Urinary bladder (tissue), 4 donors: ENCODE data around the gene FAM149A. TPM values are rescaled to one million over a fixed set of nuclear protein-coding genes. Genes with fewer than 3 reads are reported as not detected.

Experiments used
- DNase-seq: peaks from one replicate; pipeline ENCODE4 v3.0.0-alpha.2; 2015; ENCODE audit errors: extremely low spot score
- H3K27ac ChIP-seq: one replicate; pipeline ENCODE4 v1.5.1; 2013; ENCODE audit warnings: low read depth, mild to moderate bottlenecking, moderate library complexity
- H3K36me3 ChIP-seq: one replicate; pipeline ENCODE4 v1.6.1; 2013; ENCODE audit warnings: mild to moderate bottlenecking, moderate library complexity; ENCODE audit not compliant: insufficient read depth
- H3K4me1 ChIP-seq: one replicate; pipeline ENCODE4 v1.6.1; 2013; ENCODE audit warnings: mild to moderate bottlenecking, moderate library complexity; ENCODE audit not compliant: insufficient read depth
- H3K4me3 ChIP-seq: one replicate; pipeline ENCODE4 v1.5.1; 2013; ENCODE audit warnings: low read depth, low read length
- WGBS: extraction: QIAGEN DNeasy Blood & Tissue Kit; methylation state at CpG from one replicate; pipeline ENCODE4 v1.1.7; 2013; 5-methylcytosine and 5-hydroxymethylcytosine counted together
- polyA plus RNA-seq: library from polyadenylated mRNA; stranded (reverse); fragments of 200-250 nt; gene quantifications from one replicate; pipeline ENCODE4 v1.2.3, GENCODE V29; 2013
- total RNA-seq: library from RNA; depleted of rRNA; stranded (reverse); fragments of >200 nt; gene quantifications from one replicate; pipeline ENCODE4 v1.2.3, GENCODE V29; 2014
- donor health status: healthy with polysubstance abuse.
- donor health status: healthy.

FAM149A gene
- 17.4 TPM for total RNA-seq
- polyA plus RNA-seq, result 16.1 TPM

GRCh38 chr4:186104114-186104889 is at the start of gene FAM149A:
Gene FAM149A, plus strand, starts transcription at chr4:186104704.
- no peaks in the 10 kb centered on the region for H3K36me3 ChIP-seq
- H3K4me3 ChIP-seq, result peak within 1 kb of the TSS; percentile 69
- WGBS, result 16% methylated on average over 57 of the region's 57 CpGs
- H3K27ac ChIP-seq, result no peak within 1 kb of the TSS
- H3K4me1 ChIP-seq, result no peaks in the 10 kb centered on the region
- no peak for DNase-seq

GRCh38 chr4:186058253-186058979 is 46.1 kb upstream of the FAM149A start:
- Histone ChIP-seq H3K36me3 (no peaks in the 10 kb centered on the region), H3K4me3 (no peak overlapping the region), H3K4me1 (no peaks in the 10 kb centered on the region), H3K27ac (no peak overlapping the region)
- no peak for DNase-seq
- 86% methylated on average over 6 of the region's 6 CpGs for WGBS

- no peaks in the 10 kb centered on the region for H3K36me3 ChIP-seq
- no peak for DNase-seq
- 86% methylated on average over 3 of the region's 3 CpGs for WGBS
These were observed 45.6 kb upstream of the FAM149A start for GRCh38 chr4:186058980-186059316.

GRCh38 chr4:186061921-186062320 is 42.6 kb upstream of the FAM149A start:
- Histone ChIP-seq H3K36me3 (no peaks in the 10 kb centered on the region), H3K27ac (no peak overlapping the region), H3K4me1 (no peaks in the 10 kb centered on the region), H3K4me3 (no peak overlapping the region)
- DNase-seq, result no peak
- 89% methylated on average over 4 of the region's 4 CpGs for WGBS

More at GRCh38 chr4:186058980-186059316, 45.6 kb upstream of the FAM149A start:
- Histone ChIP-seq H3K27ac (no peak overlapping the region), H3K4me1 (no peaks in the 10 kb centered on the region), H3K4me3 (no peak overlapping the region)

GRCh38 chr4:186067757-186068385 is 36.6 kb upstream of the FAM149A start:
- H3K36me3 ChIP-seq, result no peaks in the 10 kb centered on the region
- no peak for DNase-seq
- WGBS, result 48% methylated on average over 9 of the region's 9 CpGs

GRCh38 chr4:186068581-186069348 is 35.7 kb upstream of the FAM149A start, which contains the start of gene TLR3:
Gene TLR3, plus strand, starts transcription at chr4:186069156. Its CDS starts 7,464 bp downstream, at chr4:186076620.
- peak within 1 kb of the TSS; percentile 70 for H3K27ac ChIP-seq
- H3K36me3 ChIP-seq, result no peaks in the 10 kb centered on the region
- peak within 1 kb of the TSS; percentile 73 for H3K4me3 ChIP-seq
- DNase-seq, result no peak
- H3K4me1 ChIP-seq, result no peaks in the 10 kb centered on the region
- WGBS, result 4% methylated on average over 12 of the region's 12 CpGs

More at GRCh38 chr4:186067757-186068385, 36.6 kb upstream of the FAM149A start:
- H3K4me3 ChIP-seq, result peak overlapping the region; percentile 73
- H3K27ac ChIP-seq, result no peak overlapping the region
- H3K4me1 ChIP-seq, result no peaks in the 10 kb centered on the region

- Histone ChIP-seq H3K36me3 (no peaks in the 10 kb centered on the region), H3K4me1 (no peaks in the 10 kb centered on the region), H3K27ac (peak overlapping the region; percentile 18), H3K4me3 (peak overlapping the region; percentile 73)
- 71% methylated on average over 4 of the region's 4 CpGs for WGBS
- DNase-seq, result no peak
These were observed 34.8 kb upstream of the FAM149A start for GRCh38 chr4:186069729-186070128.

- no peak overlapping the region for H3K27ac ChIP-seq
- WGBS, result 95% methylated on average over 10 of the region's 10 CpGs
- DNase-seq, result no peak
- H3K4me1 ChIP-seq, result no peaks in the 10 kb centered on the region
- peaks cover 2% of the 10 kb centered on the region for H3K36me3 ChIP-seq
- no peak overlapping the region for H3K4me3 ChIP-seq
These were observed 32.0 kb upstream of the FAM149A start for GRCh38 chr4:186072516-186072915.

GRCh38 chr4:186074189-186074588 is 30.3 kb upstream of the FAM149A start:
- H3K27ac ChIP-seq, result no peak overlapping the region
- 79% methylated on average over 7 of the region's 7 CpGs for WGBS
- no peak for DNase-seq
- H3K4me1 ChIP-seq, result no peaks in the 10 kb centered on the region
- peaks cover 2% of the 10 kb centered on the region for H3K36me3 ChIP-seq
- no peak overlapping the region for H3K4me3 ChIP-seq

GRCh38 chr4:186078981-186079638 is 25.4 kb upstream of the FAM149A start:
- no peaks in the 10 kb centered on the region for H3K4me1 ChIP-seq
- H3K27ac ChIP-seq, result no peak overlapping the region
- WGBS, result 68% methylated on average over 11 of the region's 11 CpGs
- peaks cover 2% of the 10 kb centered on the region for H3K36me3 ChIP-seq
- DNase-seq, result no peak
- H3K4me3 ChIP-seq, result no peak overlapping the region

- no peak for DNase-seq
- Histone ChIP-seq H3K4me1 (no peaks in the 10 kb centered on the region), H3K27ac (no peak overlapping the region), H3K4me3 (no peak overlapping the region), H3K36me3 (peaks cover 2% of the 10 kb centered on the region)
- WGBS, result 79% methylated on average over 9 of the region's 9 CpGs
These were observed 24.8 kb upstream of the FAM149A start for GRCh38 chr4:186079694-186080093.

GRCh38 chr4:186081202-186081807 is 23.2 kb upstream of the FAM149A start:
- Histone ChIP-seq H3K4me3 (no peak overlapping the region), H3K27ac (no peak overlapping the region), H3K36me3 (peaks cover 2% of the 10 kb centered on the region), H3K4me1 (no peaks in the 10 kb centered on the region)
- WGBS, result 81% methylated on average over 15 of the region's 15 CpGs
- no peak for DNase-seq
